OCI-LY3 (cell line): ENCODE measurements around the gene N4BP2.

Experiments used
- CTCF ChIP-seq: fragments of 200-600, 300-600 bp; sonication (generic); IDR thresholded peaks from 2 replicates; pipeline ENCODE4 v1.5.1; 2014; ENCODE audit warnings: antibody characterized with exemption, low read length, low read depth
- EZH2phosphoT487 ChIP-seq: fragments of 200-600 bp; shearing (Covaris generic); IDR thresholded peaks from 2 replicates; pipeline ENCODE4 v1.6.1; 2018; ENCODE audit warnings: antibody characterized with exemption, mixed run types, low read depth

GRCh38 chr4:40046311-40046980 lies 10.2 kb upstream of the N4BP2 start:
- TF ChIP-seq CTCF: no peak
- no peak for TF ChIP-seq EZH2phosphoT487
